CD4-positive, alpha-beta T cell treated with Interleukin-15 for 4 hours (primary cell): ENCODE measurements around the gene PDZRN4.
"Not testable (repeated sequence)": the region's sequence is repeated elsewhere in the genome, so short reads cannot be mapped to it uniquely, and the experiment has no call there.

ENCODE experiments used
- DNase-seq: peaks from one replicate; pipeline ENCODE4 v3.0.0-alpha.2; 2020; ENCODE audit warnings: low spot score

Gene PDZRN4

GRCh38 chr12:41286426-41286825 is 98.3 kb downstream of the PDZRN4 start:
- no peak for DNase-seq

GRCh38 chr12:41287500-41288141 is 99.5 kb downstream of the PDZRN4 start:
- DNase-seq, result no peak

GRCh38 chr12:41288142-41288811 is 100.2 kb downstream of the PDZRN4 start:
- no peak for DNase-seq

GRCh38 chr12:41289501-41289900 is 101.4 kb downstream of the PDZRN4 start:
- DNase-seq, result no peak

- DNase-seq, result no peak
These were observed 104.9 kb downstream of the PDZRN4 start for GRCh38 chr12:41293011-41293410.

GRCh38 chr12:41293461-41293860 is 105.3 kb downstream of the PDZRN4 start:
- no peak for DNase-seq

GRCh38 chr12:41302979-41303403 is 114.9 kb downstream of the PDZRN4 start:
- DNase-seq, result no peak

- DNase-seq, result no peak
These were observed 116.4 kb downstream of the PDZRN4 start for GRCh38 chr12:41304526-41304925.

- no peak for DNase-seq
These were observed 122.2 kb downstream of the PDZRN4 start for GRCh38 chr12:41310367-41310766.

GRCh38 chr12:41311883-41312282 is 123.8 kb downstream of the PDZRN4 start:
- DNase-seq, result no peak

GRCh38 chr12:41312451-41312850 is 124.3 kb downstream of the PDZRN4 start:
- DNase-seq, result not testable (repeated sequence)

- no peak for DNase-seq
These were observed 137.2 kb downstream of the PDZRN4 start for GRCh38 chr12:41325336-41325735.

- no peak for DNase-seq
These were observed 139.2 kb downstream of the PDZRN4 start for GRCh38 chr12:41327096-41327895.

GRCh38 chr12:41333974-41334373 is 145.9 kb downstream of the PDZRN4 start:
- no peak for DNase-seq

- DNase-seq, result no peak
These were observed 146.3 kb downstream of the PDZRN4 start for GRCh38 chr12:41334390-41334789.

- DNase-seq, result no peak
These were observed 148.0 kb downstream of the PDZRN4 start for GRCh38 chr12:41336041-41336549.

- DNase-seq, result no peak
These were observed 151.7 kb downstream of the PDZRN4 start for GRCh38 chr12:41339784-41340183.

- DNase-seq, result no peak
These were observed 156.8 kb downstream of the PDZRN4 start for GRCh38 chr12:41344776-41345470.

GRCh38 chr12:41348198-41348597 is 160.1 kb downstream of the PDZRN4 start:
- no peak for DNase-seq

- no peak for DNase-seq
These were observed 168.1 kb downstream of the PDZRN4 start for GRCh38 chr12:41356181-41356580.

- no peak for DNase-seq
These were observed 173.6 kb downstream of the PDZRN4 start for GRCh38 chr12:41361738-41362137.

- no peak for DNase-seq
These were observed 174.4 kb downstream of the PDZRN4 start for GRCh38 chr12:41362510-41362909.
